H9 (cell line): ENCODE data around the gene MMP19. TPM values are rescaled to one million over a fixed set of nuclear protein-coding genes. Genes with fewer than 3 reads are reported as not detected.

Source experiments
- DNase-seq: peaks from one replicate; pipeline ENCODE4 v3.0.0-alpha.2; 2017
- H2AFZ ChIP-seq: one replicate; pipeline ENCODE4 v1.6.1; 2013; ENCODE audit warnings: mild to moderate bottlenecking, low read length, control low read depth, moderate library complexity
- H2AK5ac ChIP-seq: 2 replicates; pipeline ENCODE4 v1.6.1; 2013; ENCODE audit warnings: low read length, control low read depth, mixed read lengths; ENCODE audit not compliant: insufficient read length
- H2BK120ac ChIP-seq: one replicate; pipeline ENCODE4 v1.6.1; 2013; ENCODE audit warnings: low read depth, mild to moderate bottlenecking, low read length, control low read depth, inconsistent platforms; ENCODE audit not compliant: poor library complexity, severe bottlenecking
- H2BK12ac ChIP-seq: 2 replicates; pipeline ENCODE4 v1.6.1; 2013; ENCODE audit warnings: low read length, control low read depth, mixed read lengths, low read depth; ENCODE audit not compliant: insufficient read length
- H2BK15ac ChIP-seq: 2 replicates; pipeline ENCODE4 v1.6.1; 2013; ENCODE audit warnings: low read depth, low read length, control low read depth
- H2BK20ac ChIP-seq: one replicate; pipeline ENCODE4 v1.6.1; 2013; ENCODE audit warnings: low read depth, mild to moderate bottlenecking, low read length, control low read depth, inconsistent platforms; ENCODE audit not compliant: poor library complexity, severe bottlenecking
- H2BK5ac ChIP-seq: 2 replicates; pipeline ENCODE4 v1.6.1; 2013; ENCODE audit warnings: low read length, control low read depth, mixed read lengths; ENCODE audit not compliant: insufficient read length
- H3K14ac ChIP-seq: 2 replicates; pipeline ENCODE4 v1.6.1; 2013; ENCODE audit warnings: low read length, control low read depth; ENCODE audit not compliant: insufficient read depth
- H3K18ac ChIP-seq: 2 replicates; pipeline ENCODE4 v1.6.1; 2013; ENCODE audit warnings: low read depth, mild to moderate bottlenecking, mixed read lengths, low read length, control low read depth; ENCODE audit not compliant: insufficient read length
- H3K23ac ChIP-seq: 2 replicates; pipeline ENCODE4 v1.6.1; 2013; ENCODE audit warnings: low read length, control low read depth, mixed read lengths, low read depth; ENCODE audit not compliant: insufficient read length
- H3K23me2 ChIP-seq: 2 replicates; pipeline ENCODE4 v1.6.1; 2013; ENCODE audit warnings: low read depth, mild to moderate bottlenecking, mixed read lengths, low read length, control low read depth; ENCODE audit not compliant: insufficient read length, poor library complexity, severe bottlenecking
- H3K27ac ChIP-seq: 2 replicates; pipeline ENCODE4 v1.5.1; 2013; ENCODE audit warnings: low read length, control low read depth, mixed read lengths, low read depth; ENCODE audit not compliant: insufficient read length
- H3K27me3 ChIP-seq: 2 replicates; pipeline ENCODE4 v1.6.1; 2013; ENCODE audit warnings: low read length, control low read depth, inconsistent platforms; ENCODE audit not compliant: insufficient read depth
- H3K4ac ChIP-seq: 2 replicates; pipeline ENCODE4 v1.6.1; 2013; ENCODE audit warnings: low read depth, mild to moderate bottlenecking, control low read depth, inconsistent platforms, low read length, moderate library complexity
- H3K4me1 ChIP-seq: 2 replicates; pipeline ENCODE4 v1.6.1; 2013; ENCODE audit warnings: low read length, control low read depth, inconsistent platforms; ENCODE audit not compliant: insufficient read depth
- H3K4me2 ChIP-seq: 2 replicates; pipeline ENCODE4 v1.6.1; 2013; ENCODE audit warnings: low read length, control low read depth, mixed read lengths; ENCODE audit not compliant: insufficient read length, insufficient read depth
- H3K56ac ChIP-seq: 2 replicates; pipeline ENCODE4 v1.6.1; 2013; ENCODE audit warnings: low read depth, mild to moderate bottlenecking, mixed read lengths, low read length, control low read depth; ENCODE audit not compliant: insufficient read length
- H3K79me1 ChIP-seq: 2 replicates; pipeline ENCODE4 v1.6.1; 2013; ENCODE audit warnings: low read depth, mild to moderate bottlenecking, moderate library complexity, low read length, control low read depth, inconsistent platforms; ENCODE audit not compliant: insufficient read depth, poor library complexity, severe bottlenecking
- H3K79me2 ChIP-seq: 2 replicates; pipeline ENCODE4 v1.6.1; 2013; ENCODE audit warnings: low read length, control low read depth, inconsistent platforms; ENCODE audit not compliant: insufficient read depth
- H3K9ac ChIP-seq: 2 replicates; pipeline ENCODE4 v1.6.1; 2013; ENCODE audit warnings: low read length, control low read depth, mixed read lengths; ENCODE audit not compliant: insufficient read length; ENCODE audit errors: extremely low read depth
- H3K9me3 ChIP-seq: one replicate; pipeline ENCODE4 v1.6.1; 2013; ENCODE audit warnings: low read depth, low read length, inconsistent platforms; ENCODE audit not compliant: control insufficient read depth
- H3T11ph ChIP-seq: one replicate; pipeline ENCODE4 v1.6.1; 2013; ENCODE audit warnings: mild to moderate bottlenecking, low read length, control low read depth, inconsistent platforms
- H4K20me1 ChIP-seq: one replicate; pipeline ENCODE4 v1.6.1; 2013; ENCODE audit not compliant: control insufficient read depth, insufficient read length, insufficient read depth
- H4K5ac ChIP-seq: 2 replicates; pipeline ENCODE4 v1.6.1; 2013; ENCODE audit warnings: low read depth, mild to moderate bottlenecking, mixed read lengths, low read length, control low read depth; ENCODE audit not compliant: insufficient read length
- H4K8ac ChIP-seq: replicated peaks from 2 replicates; pipeline ENCODE4 v1.6.1; 2013; ENCODE audit warnings: low read length, control low read depth, mixed read lengths, low read depth; ENCODE audit not compliant: insufficient read length
- H4K91ac ChIP-seq: 2 replicates; pipeline ENCODE4 v1.6.1; 2013; ENCODE audit warnings: low read depth, mild to moderate bottlenecking, moderate library complexity, mixed read lengths, low read length, control low read depth; ENCODE audit not compliant: insufficient read length
- H3K27ac Mint-ChIP-seq, 3 experiments: 2 replicates in 2 of 3; 3 replicates in 1 of 3; pipeline ENCODE4 v1.8.0; 2020 to 2021; ENCODE audit warnings: mixed read lengths in 3 of 3, mild to moderate bottlenecking in 1 of 3, moderate library complexity in 1 of 3
- H3K27me3 Mint-ChIP-seq: 2 replicates; pipeline ENCODE4 v1.8.0; 2021; ENCODE audit warnings: low read depth, mild to moderate bottlenecking, moderate library complexity, mixed read lengths
- H3K36me3 Mint-ChIP-seq, 3 experiments: 2 replicates in 2 of 3; 3 replicates in 1 of 3; pipeline ENCODE4 v1.8.0; 2020 to 2021; ENCODE audit warnings: low read depth in 3 of 3, mixed read lengths in 3 of 3; ENCODE audit not compliant: insufficient read depth in 1 of 3
- H3K4me1 Mint-ChIP-seq, 2 experiments: 2 replicates each; pipeline ENCODE4 v1.8.0; 2020; ENCODE audit warnings: mixed read lengths in 2 of 2
- H3K4me3 Mint-ChIP-seq, 2 experiments: 2 replicates in 1 of 2; 3 replicates in 1 of 2; pipeline ENCODE4 v1.8.0; 2020 to 2021; ENCODE audit warnings: mild to moderate bottlenecking in 2 of 2, mixed read lengths in 2 of 2, moderate library complexity in 1 of 2
- H3K9me3 Mint-ChIP-seq, 2 experiments: 2 replicates in 1 of 2; 3 replicates in 1 of 2; pipeline ENCODE4 v1.8.0; 2020; ENCODE audit warnings: mild to moderate bottlenecking in 2 of 2, mixed read lengths in 2 of 2, moderate library complexity in 1 of 2
- CTCF ChIP-seq: fragments of 200-600 bp; sonication (generic); conservative IDR thresholded peaks from 3 replicates; pipeline ENCODE4 v1.8.0; 2021; ENCODE audit warnings: antibody characterized with exemption, mild to moderate bottlenecking
- WGBS: extraction: QIAGEN DNeasy Blood & Tissue Kit; methylation state at CpG from one replicate; pipeline ENCODE4 v1.1.7; 2013; ENCODE audit warnings: missing lambda C conversion rate, low lambda C conversion rate, mixed read lengths; ENCODE audit not compliant: insufficient read length; ENCODE audit errors: extremely low coverage; 5-methylcytosine and 5-hydroxymethylcytosine counted together
- total RNA-seq: library from RNA; stranded (reverse); gene quantifications from 2 replicates; pipeline ENCODE4 v1.2.1, GENCODE V29; 2021

MMP19 gene
- total RNA-seq, 1 experiment from 2014 or later = 1.7 TPM

GRCh38 chr12:55829967-55830600 lies 12.7 kb downstream of the MMP19 start:
- peak overlapping the region; percentile 63 for H3K9ac ChIP-seq
- no peaks in the 10 kb centered on the region for H4K20me1 ChIP-seq
- peak overlapping the region; percentile 99 to 100 (median 99) for H3K27ac Mint-ChIP-seq
- no peaks in the 10 kb centered on the region; a peak in 2 of 5 replicates for H3K9me3 Mint-ChIP-seq
- no peaks in the 10 kb centered on the region for H3K79me2 ChIP-seq
- H3K9me3 ChIP-seq = no peaks in the 10 kb centered on the region
- peak; percentile 70 for DNase-seq
- H3K79me1 ChIP-seq = no peaks in the 10 kb centered on the region
- no peak overlapping the region for H3K4ac ChIP-seq
- H2BK20ac ChIP-seq = no peak overlapping the region
- H3K18ac ChIP-seq = peak overlapping the region; percentile 77
- no peak overlapping the region for H4K8ac ChIP-seq
- peak overlapping the region; percentile 44 for H3K14ac ChIP-seq
- H2AFZ ChIP-seq = no peak overlapping the region
- peaks cover 6 to 20% (median 18%) of the 10 kb centered on the region in 3 experiments; a peak in 6 of 7 replicates for H3K36me3 Mint-ChIP-seq
- TF ChIP-seq CTCF = no peak
- peaks cover 9% of the 10 kb centered on the region for H3K23me2 ChIP-seq
- H2BK120ac ChIP-seq = no peak overlapping the region
- H2AK5ac ChIP-seq = no peak overlapping the region
- no peak overlapping the region for H4K91ac ChIP-seq
- peak overlapping the region; percentile 14 for H3K27ac ChIP-seq
- no peak overlapping the region for H2BK15ac ChIP-seq
- WGBS = no CpG with 5 or more reads among the region's 37 CpGs
- no peaks in the 10 kb centered on the region for H3K27me3 Mint-ChIP-seq
- no peak overlapping the region for H3K56ac ChIP-seq
- no peaks in the 10 kb centered on the region for H3K27me3 ChIP-seq
- H3K4me1 ChIP-seq = no peaks in the 10 kb centered on the region
- H3T11ph ChIP-seq = no peak overlapping the region
- H3K4me3 Mint-ChIP-seq = peak overlapping the region; percentile 98 to 100
- no peak overlapping the region for H2BK5ac ChIP-seq
- H3K23ac ChIP-seq = no peak overlapping the region
- H4K5ac ChIP-seq = no peak overlapping the region
- H2BK12ac ChIP-seq = no peak overlapping the region
- H3K4me2 ChIP-seq = peak overlapping the region; percentile 85
- peaks cover 33 to 47% of the 10 kb centered on the region in 2 experiments for H3K4me1 Mint-ChIP-seq
